ENCODE results near the gene BRD4.

Gene BRD4

GRCh38 chr19:15247107-15248014 lies 85.0 kb downstream of the BRD4 start:
- no peak for DNase-seq

GRCh38 chr19:15246198-15246481 lies 86.2 kb downstream of the BRD4 start:
- DNase-seq: no peak

GRCh38 chr19:15245370-15246197 lies 86.8 kb downstream of the BRD4 start:
- DNase-seq: no peak

- no peak for DNase-seq
These were observed 87.5 kb downstream of the BRD4 start for GRCh38 chr19:15244808-15245207.

- no peak for DNase-seq
These were observed 88.1 kb downstream of the BRD4 start for GRCh38 chr19:15244106-15244803.

- DNase-seq: no peak
These were observed 88.9 kb downstream of the BRD4 start for GRCh38 chr19:15243236-15243957.

GRCh38 chr19:15241259-15241910 lies 91.0 kb downstream of the BRD4 start:
- DNase-seq: no peak

- DNase-seq: no peak
These were observed 91.8 kb downstream of the BRD4 start for GRCh38 chr19:15240515-15240914.

GRCh38 chr19:15239337-15239949 lies 92.9 kb downstream of the BRD4 start:
- DNase-seq: no peak

- DNase-seq: no peak
These were observed 93.6 kb downstream of the BRD4 start for GRCh38 chr19:15238639-15239155.

GRCh38 chr19:15237759-15238638 lies 94.3 kb downstream of the BRD4 start:
- no peak for DNase-seq

- DNase-seq: no peak
These were observed 95.5 kb downstream of the BRD4 start for GRCh38 chr19:15236886-15237285.

- no peak for DNase-seq
These were observed 96.6 kb downstream of the BRD4 start for GRCh38 chr19:15235781-15236180.

GRCh38 chr19:15234431-15235130 lies 97.8 kb downstream of the BRD4 start:
- no peak for DNase-seq

GRCh38 chr19:15231271-15231670 lies 101.1 kb downstream of the BRD4 start:
- DNase-seq: no peak

- DNase-seq: no peak
These were observed 105.1 kb downstream of the BRD4 start for GRCh38 chr19:15227261-15227660.

GRCh38 chr19:15225760-15226159 lies 106.6 kb downstream of the BRD4 start:
- DNase-seq: no peak

GRCh38 chr19:15223649-15224361 lies 108.5 kb downstream of the BRD4 start:
- DNase-seq: no peak
